Natural killer cell (primary cell): ENCODE results near the gene RASGRF2. TPM values are rescaled to one million over a fixed set of nuclear protein-coding genes. Genes with fewer than 3 reads are reported as not detected.

Experiments used
- ATAC-seq, 3 donors: fragments of 150-1000 bp in 2 of 3; fragments of 200-7000 bp in 1 of 3; cut with Tn5 transposase; 1 replicate in 1 of 3; 2 replicates in 2 of 3; pipeline ENCODE4 v1.10.0; 2021; ENCODE audit warnings: mild to moderate bottlenecking in 2 of 3, moderate library complexity in 2 of 3
- DNase-seq, 2 donors: peaks; one replicate each; pipeline versions ENCODE4 v3.0.0 to v3.0.0-alpha.2; 2013 to 2021; ENCODE audit warnings: mixed read lengths in 1 of 2
- H3K27ac ChIP-seq: one replicate; pipeline ENCODE4 v1.5.1; 2013; ENCODE audit warnings: mild to moderate bottlenecking, low read length
- H3K27me3 ChIP-seq: one replicate; pipeline ENCODE4 v1.6.1; 2013; ENCODE audit warnings: low read length; ENCODE audit not compliant: control insufficient read depth, insufficient read depth
- H3K36me3 ChIP-seq: one replicate; pipeline ENCODE4 v1.6.1; 2013; ENCODE audit warnings: low read length; ENCODE audit not compliant: control insufficient read depth, insufficient read depth
- H3K4me1 ChIP-seq: one replicate; pipeline ENCODE4 v1.6.1; 2013; ENCODE audit warnings: low read length; ENCODE audit not compliant: control insufficient read depth, insufficient read depth
- H3K4me3 ChIP-seq: one replicate; pipeline ENCODE4 v1.5.1; 2013; ENCODE audit warnings: low read length
- H3K9me3 ChIP-seq: one replicate; pipeline ENCODE4 v1.6.1; 2013; ENCODE audit warnings: low read length; ENCODE audit not compliant: control insufficient read depth, insufficient read depth
- H3K27ac Mint-ChIP-seq, 2 donors: one replicate each; pipeline ENCODE4 v1.8.0; 2022; ENCODE audit warnings: mild to moderate bottlenecking in 2 of 2, mixed read lengths in 2 of 2, moderate library complexity in 1 of 2
- H3K27me3 Mint-ChIP-seq, 2 donors: one replicate each; pipeline ENCODE4 v1.8.0; 2022; ENCODE audit warnings: low read depth in 2 of 2, mixed read lengths in 2 of 2
- H3K36me3 Mint-ChIP-seq: one replicate; pipeline ENCODE4 v1.8.0; 2022; ENCODE audit warnings: mixed read lengths
- H3K4me1 Mint-ChIP-seq, 2 donors: one replicate each; pipeline ENCODE4 v1.8.0; 2022; ENCODE audit warnings: mixed read lengths in 2 of 2
- H3K4me3 Mint-ChIP-seq: one replicate; pipeline ENCODE4 v1.8.0; 2022; ENCODE audit warnings: mild to moderate bottlenecking, moderate library complexity, mixed read lengths
- H3K9me3 Mint-ChIP-seq, 2 donors: one replicate each; pipeline ENCODE4 v1.8.0; 2022; ENCODE audit warnings: mixed read lengths in 2 of 2
- WGBS: methylation state at CpG from one replicate; pipeline ENCODE4 v1.1.7; 2013; ENCODE audit warnings: missing lambda C conversion rate; ENCODE audit not compliant: insufficient coverage; 5-methylcytosine and 5-hydroxymethylcytosine counted together
- intact Hi-C: fragments of 100-400 bp; cut with micrococcal nuclease; formaldehyde crosslinking; loops from one replicate; pipeline ENCODE4 v1.14.2; 2022
- total RNA-seq, 4 donors: library from RNA; stranded (reverse); fragments of 120-200 nt in 1 of 4; gene quantifications; one replicate each; pipeline versions ENCODE4 v1.2.3 to v1.2.4, GENCODE V29; 2013 to 2022
- TF ChIP-seq, protein P1 (sequence below): fragments of 200-600 bp; IDR thresholded peaks from one replicate; pipeline ENCODE4 v1.8.0; 2022; ENCODE audit warnings: antibody characterized with exemption

RASGRF2 gene
- total RNA-seq, 3 donors from 2014 or later (not counting 1 experiment from before 2014, with no cell fraction given) = 5.6 to 10.1 (median 6.1) TPM

GRCh38 chr5:81078930-81079329, 118.8 kb downstream of the RASGRF2 start:
- Mint-ChIP-seq H3K36me3 (no peaks in the 10 kb centered on the region), H3K4me3 (no peak overlapping the region), H3K27me3 (peaks cover under 1 to 2% of the 10 kb centered on the region in 2 donors), H3K27ac (no peak overlapping the region), H3K9me3 (no peaks in the 10 kb centered on the region), H3K4me1 (no peaks in the 10 kb centered on the region)
- WGBS = 88% methylated on average over 2 of the region's 2 CpGs
- Histone ChIP-seq H3K27ac (no peak overlapping the region), H3K4me1 (no peaks in the 10 kb centered on the region), H3K9me3 (peaks cover 3% of the 10 kb centered on the region), H3K4me3 (no peak overlapping the region), H3K27me3 (no peaks in the 10 kb centered on the region), H3K36me3 (no peaks in the 10 kb centered on the region)
- intact Hi-C loops = no loop called here
- DNase-seq (no peak), ATAC-seq (no peak)
- TF ChIP-seq, protein P1, sequence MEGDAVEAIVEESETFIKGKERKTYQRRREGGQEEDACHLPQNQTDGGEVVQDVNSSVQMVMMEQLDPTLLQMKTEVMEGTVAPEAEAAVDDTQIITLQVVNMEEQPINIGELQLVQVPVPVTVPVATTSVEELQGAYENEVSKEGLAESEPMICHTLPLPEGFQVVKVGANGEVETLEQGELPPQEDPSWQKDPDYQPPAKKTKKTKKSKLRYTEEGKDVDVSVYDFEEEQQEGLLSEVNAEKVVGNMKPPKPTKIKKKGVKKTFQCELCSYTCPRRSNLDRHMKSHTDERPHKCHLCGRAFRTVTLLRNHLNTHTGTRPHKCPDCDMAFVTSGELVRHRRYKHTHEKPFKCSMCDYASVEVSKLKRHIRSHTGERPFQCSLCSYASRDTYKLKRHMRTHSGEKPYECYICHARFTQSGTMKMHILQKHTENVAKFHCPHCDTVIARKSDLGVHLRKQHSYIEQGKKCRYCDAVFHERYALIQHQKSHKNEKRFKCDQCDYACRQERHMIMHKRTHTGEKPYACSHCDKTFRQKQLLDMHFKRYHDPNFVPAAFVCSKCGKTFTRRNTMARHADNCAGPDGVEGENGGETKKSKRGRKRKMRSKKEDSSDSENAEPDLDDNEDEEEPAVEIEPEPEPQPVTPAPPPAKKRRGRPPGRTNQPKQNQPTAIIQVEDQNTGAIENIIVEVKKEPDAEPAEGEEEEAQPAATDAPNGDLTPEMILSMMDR = no peak

- Histone ChIP-seq H3K27ac (no peak overlapping the region), H3K9me3 (peaks cover 3% of the 10 kb centered on the region), H3K36me3 (peaks cover 3% of the 10 kb centered on the region), H3K4me3 (no peak overlapping the region), H3K27me3 (no peaks in the 10 kb centered on the region), H3K4me1 (no peaks in the 10 kb centered on the region)
- no peak overlapping the region for H3K4me3 Mint-ChIP-seq
- intact Hi-C loops = no loop called here
- H3K27ac Mint-ChIP-seq = no peak overlapping the region
- TF ChIP-seq, protein P1 = no peak
- ATAC-seq = no peak
- H3K4me1 Mint-ChIP-seq = no peaks in the 10 kb centered on the region
- H3K27me3 Mint-ChIP-seq = peaks cover 2 to 6% of the 10 kb centered on the region in 2 donors
- H3K9me3 Mint-ChIP-seq = no peaks in the 10 kb centered on the region
- 93% methylated on average over 8 of the region's 9 CpGs for WGBS
- no peak for DNase-seq
- H3K36me3 Mint-ChIP-seq = no peaks in the 10 kb centered on the region
These were observed 120.8 kb downstream of the RASGRF2 start for GRCh38 chr5:81080809-81081460.

DNA sequence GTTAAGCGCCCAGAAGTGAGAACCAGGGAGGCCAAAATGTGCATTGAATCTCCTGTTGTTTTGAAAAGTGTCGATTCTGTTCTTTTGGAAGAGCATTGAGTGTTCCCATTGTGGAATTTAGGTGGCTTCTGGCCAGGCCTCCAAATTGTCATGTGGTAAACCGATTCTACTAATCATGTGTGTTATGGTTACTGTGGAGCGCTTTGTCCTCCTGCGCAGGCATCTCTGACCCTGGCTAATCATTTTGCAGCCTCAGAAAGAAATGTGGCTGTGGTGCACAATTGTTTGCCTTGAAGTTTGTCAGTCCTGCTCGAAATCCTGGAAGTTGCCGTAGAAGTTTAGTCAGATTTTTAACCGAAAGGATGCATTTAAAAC, 121.3 kb downstream of the RASGRF2 start:
- Mint-ChIP-seq H3K27ac (no peak overlapping the region), H3K9me3 (no peaks in the 10 kb centered on the region), H3K36me3 (no peaks in the 10 kb centered on the region), H3K27me3 (peaks cover 2 to 6% of the 10 kb centered on the region in 2 donors), H3K4me3 (no peak overlapping the region), H3K4me1 (no peaks in the 10 kb centered on the region)
- intact Hi-C loops = no loop called here
- DNase-seq (no peak), ATAC-seq (no peak)
- Histone ChIP-seq H3K4me1 (no peaks in the 10 kb centered on the region), H3K27ac (no peak overlapping the region), H3K27me3 (no peaks in the 10 kb centered on the region), H3K36me3 (peaks cover 3% of the 10 kb centered on the region), H3K9me3 (peaks cover 3% of the 10 kb centered on the region), H3K4me3 (no peak overlapping the region)
- TF ChIP-seq, protein P1 = no peak
- 91% methylated on average over 8 of the region's 8 CpGs for WGBS

DNA sequence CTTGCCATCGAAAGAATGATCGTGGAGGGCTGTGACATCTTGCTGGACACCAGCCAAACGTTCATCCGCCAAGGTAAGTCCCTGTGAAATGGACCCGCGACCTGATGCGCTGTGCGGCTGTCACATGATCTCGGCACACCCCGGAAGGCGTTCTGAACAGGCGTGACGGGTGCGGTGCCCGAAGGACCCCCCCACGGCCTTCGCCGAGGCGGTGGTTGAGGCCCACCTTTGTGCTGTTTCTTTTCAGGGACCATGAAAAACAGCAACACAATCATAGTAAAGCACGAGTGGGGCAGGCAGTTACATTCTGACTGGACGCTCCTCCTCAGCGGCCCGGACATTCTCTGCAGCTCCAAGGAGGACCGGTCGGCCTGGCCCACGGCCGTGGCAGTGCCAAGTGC, 126.7 kb downstream of the RASGRF2 start:
- TF ChIP-seq, protein P1 = no peak
- no peaks in the 10 kb centered on the region for H3K4me1 Mint-ChIP-seq
- Histone ChIP-seq H3K9me3 (no peaks in the 10 kb centered on the region), H3K27me3 (no peaks in the 10 kb centered on the region), H3K4me3 (no peak overlapping the region), H3K27ac (no peak overlapping the region), H3K36me3 (peaks cover 6% of the 10 kb centered on the region), H3K4me1 (no peaks in the 10 kb centered on the region)
- H3K27ac Mint-ChIP-seq = no peak overlapping the region
- H3K27me3 Mint-ChIP-seq = peaks cover 2 to 11% of the 10 kb centered on the region in 2 donors
- intact Hi-C loops = no loop called here
- ATAC-seq (no peak), DNase-seq (no peak)
- H3K36me3 Mint-ChIP-seq = no peaks in the 10 kb centered on the region
- WGBS = 96% methylated on average over 27 of the region's 27 CpGs
- no peaks in the 10 kb centered on the region for H3K9me3 Mint-ChIP-seq
- no peak overlapping the region for H3K4me3 Mint-ChIP-seq
